ENCODE results near the gene MRPL38.
"Not testable (repeated sequence)": the region's sequence is repeated elsewhere in the genome, so short reads cannot be mapped to it uniquely, and the experiment has no call there.

Gene MRPL38

GRCh38 chr17:75895370-75896155 lies 9.1 kb downstream of the MRPL38 start:
- FAIRE-seq, result no peak

- no peak for FAIRE-seq
Measured at GRCh38 chr17:75894049-75894733, 10.5 kb downstream of the MRPL38 start.

GRCh38 chr17:75893305-75894048 lies 11.2 kb downstream of the MRPL38 start:
- no peak for FAIRE-seq

GRCh38 chr17:75892556-75893224 lies 12.0 kb downstream of the MRPL38 start:
- no peak for FAIRE-seq

GRCh38 chr17:75891605-75892555 lies 12.8 kb downstream of the MRPL38 start:
- no peak for FAIRE-seq

- no peak for FAIRE-seq
Measured at GRCh38 chr17:75891022-75891604, 13.6 kb downstream of the MRPL38 start.

- no peak for FAIRE-seq
Measured at GRCh38 chr17:75889454-75889853, 15.2 kb downstream of the MRPL38 start.

- FAIRE-seq, result no peak
Measured at GRCh38 chr17:75888484-75888883, 16.2 kb downstream of the MRPL38 start.

GRCh38 chr17:75885860-75886259 lies 18.8 kb downstream of the MRPL38 start:
- not testable (repeated sequence) for FAIRE-seq

- FAIRE-seq, result no peak
Measured at GRCh38 chr17:75885431-75885830, 19.3 kb downstream of the MRPL38 start.

- FAIRE-seq, result no peak
Measured at GRCh38 chr17:75881678-75882454, 22.8 kb downstream of the MRPL38 start.

GRCh38 chr17:75880266-75880665 lies 24.4 kb downstream of the MRPL38 start:
- FAIRE-seq, result no peak

GRCh38 chr17:75878174-75878998 lies 26.3 kb downstream of the MRPL38 start, which contains the start of gene TRIM47:
Gene TRIM47 (minus strand): TSS chr17:75878581. CDS start chr17:75878548, 33 bp downstream.
- no peak for FAIRE-seq

GRCh38 chr17:75877752-75878173 lies 26.9 kb downstream of the MRPL38 start:
- no peak for FAIRE-seq

- no peak for FAIRE-seq
Measured at GRCh38 chr17:75876938-75877751, 27.5 kb downstream of the MRPL38 start.

- no peak for FAIRE-seq
Measured at GRCh38 chr17:75876190-75876937, 28.3 kb downstream of the MRPL38 start.

GRCh38 chr17:75875940-75876189 lies 28.8 kb downstream of the MRPL38 start:
- FAIRE-seq, result no peak
